Progenitor cell of endocrine pancreas (in vitro differentiated cells): ENCODE measurements around the gene DNM3. TPM values are rescaled to one million over a fixed set of nuclear protein-coding genes. Genes with fewer than 3 reads are reported as not detected.
A peak's percentile ranks its signal among the peaks of the same experiment; 100 is the strongest.

Source experiments
- DNase-seq: peaks from one replicate; pipeline ENCODE4 v3.0.0; 2021; ENCODE audit warnings: low spot score; ENCODE audit not compliant: unreplicated experiment
- H3K27ac Mint-ChIP-seq: 2 replicates; pipeline ENCODE4 v1.8.0; 2021; ENCODE audit warnings: mild to moderate bottlenecking, moderate library complexity, mixed read lengths
- H3K27me3 Mint-ChIP-seq: 2 replicates; pipeline ENCODE4 v1.8.0; 2021; ENCODE audit warnings: mixed read lengths
- H3K36me3 Mint-ChIP-seq: 2 replicates; pipeline ENCODE4 v1.8.0; 2022; ENCODE audit warnings: mixed read lengths; ENCODE audit not compliant: insufficient read depth
- H3K4me1 Mint-ChIP-seq: 2 replicates; pipeline ENCODE4 v1.8.0; 2021; ENCODE audit warnings: low read depth, mixed read lengths
- H3K4me3 Mint-ChIP-seq: 2 replicates; pipeline ENCODE4 v1.8.0; 2021; ENCODE audit warnings: low read depth, mild to moderate bottlenecking, moderate library complexity, mixed read lengths
- H3K9me3 Mint-ChIP-seq: 2 replicates; pipeline ENCODE4 v1.8.0; 2021; ENCODE audit warnings: low read depth, mixed read lengths
- CTCF ChIP-seq: fragments of 200-600 bp; sonication (generic); IDR thresholded peaks from one replicate; pipeline ENCODE4 v1.5.0; 2021; ENCODE audit warnings: antibody characterized with exemption, mild to moderate bottlenecking; ENCODE audit not compliant: unreplicated experiment
- total RNA-seq: library from RNA; stranded (reverse); gene quantifications from 2 replicates; pipeline ENCODE4 v1.2.1, GENCODE V29; 2021

Gene DNM3
- total RNA-seq, 1 donor from 2014 or later = 0.48 TPM

- no peak for TF ChIP-seq CTCF
- H3K9me3 Mint-ChIP-seq = no peaks in the 10 kb centered on the region
- no peaks in the 10 kb centered on the region for H3K36me3 Mint-ChIP-seq
- H3K27ac Mint-ChIP-seq = no peak overlapping the region
- DNase-seq = no peak
- H3K4me1 Mint-ChIP-seq = no peaks in the 10 kb centered on the region
- no peak overlapping the region for H3K4me3 Mint-ChIP-seq
- H3K27me3 Mint-ChIP-seq = no peaks in the 10 kb centered on the region
Measured at GRCh38 chr1:171973421-171973820, 132.1 kb downstream of the DNM3 start.

GRCh38 chr1:171981303-171981702 is 140.0 kb downstream of the DNM3 start:
- peaks cover 2% of the 10 kb centered on the region for H3K4me1 Mint-ChIP-seq
- H3K36me3 Mint-ChIP-seq = no peaks in the 10 kb centered on the region

GRCh38 chr1:171983584-171983983 is 142.3 kb downstream of the DNM3 start:
- Mint-ChIP-seq H3K36me3 (no peaks in the 10 kb centered on the region), H3K27me3 (no peaks in the 10 kb centered on the region), H3K27ac (no peak overlapping the region), H3K4me3 (no peak overlapping the region), H3K9me3 (no peaks in the 10 kb centered on the region), H3K4me1 (peaks cover 2% of the 10 kb centered on the region)
- peak; percentile 12 for TF ChIP-seq CTCF
- no peak for DNase-seq

More at GRCh38 chr1:171981303-171981702, 140.0 kb downstream of the DNM3 start:
- no peaks in the 10 kb centered on the region for H3K9me3 Mint-ChIP-seq
- DNase-seq = no peak
- TF ChIP-seq CTCF = no peak
- no peak overlapping the region for H3K27ac Mint-ChIP-seq
- no peaks in the 10 kb centered on the region for H3K27me3 Mint-ChIP-seq
- no peak overlapping the region for H3K4me3 Mint-ChIP-seq

- Mint-ChIP-seq H3K4me3 (no peak overlapping the region), H3K9me3 (no peaks in the 10 kb centered on the region), H3K4me1 (peaks cover 4% of the 10 kb centered on the region), H3K27me3 (no peaks in the 10 kb centered on the region), H3K27ac (no peak overlapping the region), H3K36me3 (no peaks in the 10 kb centered on the region)
- no peak for DNase-seq
- no peak for TF ChIP-seq CTCF
Measured at GRCh38 chr1:171984262-171984661, 143.0 kb downstream of the DNM3 start.

- peak; percentile 83 for TF ChIP-seq CTCF
- Mint-ChIP-seq H3K27me3 (no peaks in the 10 kb centered on the region), H3K4me3 (no peak overlapping the region), H3K9me3 (no peaks in the 10 kb centered on the region), H3K36me3 (no peaks in the 10 kb centered on the region), H3K4me1 (peaks cover 4% of the 10 kb centered on the region), H3K27ac (no peak overlapping the region)
- DNase-seq = no peak
Measured at GRCh38 chr1:171984850-171985485, 143.7 kb downstream of the DNM3 start.
